Measurements from ENCODE around the gene COL26A1.

GRCh38 chr7:101595246-101595645 is 232.6 kb downstream of the COL26A1 start:
- TF ChIP-seq CTCF (IDR thresholded peaks at IDR 0.05), result no peak
- TF ChIP-seq POLR2A (IDR thresholded peaks at IDR 0.05), result no peak

Data from lower leg skin (tissue), 3 donors.